Measurements from ENCODE around the gene PRR20D.
"Not testable (repeated sequence)": the region's sequence is repeated elsewhere in the genome, so short reads cannot be mapped to it uniquely, and the experiment has no call there.

DNA sequence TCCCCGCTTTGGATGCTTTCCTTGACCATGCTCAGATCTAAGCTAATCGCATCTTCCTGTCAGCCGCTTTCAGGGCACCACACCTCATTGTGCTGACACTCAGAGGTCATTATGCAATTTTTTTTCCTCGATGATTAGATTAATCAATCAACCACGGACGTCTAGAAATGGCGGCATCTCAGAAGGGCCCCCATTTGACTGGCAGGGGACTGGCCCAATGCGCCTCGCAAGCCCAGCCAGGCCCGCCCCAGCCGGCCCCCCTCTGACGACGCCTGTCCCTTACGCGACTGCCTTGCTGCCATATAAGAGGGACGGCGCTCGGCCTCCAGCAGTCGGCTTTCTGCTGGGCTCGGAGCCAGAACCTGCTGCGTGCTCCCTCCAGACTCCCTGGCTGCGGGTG lies 6.7 kb upstream of the PRR20D start, which contains the start of gene PRR20C:
- TF ChIP-seq, protein P1, sequence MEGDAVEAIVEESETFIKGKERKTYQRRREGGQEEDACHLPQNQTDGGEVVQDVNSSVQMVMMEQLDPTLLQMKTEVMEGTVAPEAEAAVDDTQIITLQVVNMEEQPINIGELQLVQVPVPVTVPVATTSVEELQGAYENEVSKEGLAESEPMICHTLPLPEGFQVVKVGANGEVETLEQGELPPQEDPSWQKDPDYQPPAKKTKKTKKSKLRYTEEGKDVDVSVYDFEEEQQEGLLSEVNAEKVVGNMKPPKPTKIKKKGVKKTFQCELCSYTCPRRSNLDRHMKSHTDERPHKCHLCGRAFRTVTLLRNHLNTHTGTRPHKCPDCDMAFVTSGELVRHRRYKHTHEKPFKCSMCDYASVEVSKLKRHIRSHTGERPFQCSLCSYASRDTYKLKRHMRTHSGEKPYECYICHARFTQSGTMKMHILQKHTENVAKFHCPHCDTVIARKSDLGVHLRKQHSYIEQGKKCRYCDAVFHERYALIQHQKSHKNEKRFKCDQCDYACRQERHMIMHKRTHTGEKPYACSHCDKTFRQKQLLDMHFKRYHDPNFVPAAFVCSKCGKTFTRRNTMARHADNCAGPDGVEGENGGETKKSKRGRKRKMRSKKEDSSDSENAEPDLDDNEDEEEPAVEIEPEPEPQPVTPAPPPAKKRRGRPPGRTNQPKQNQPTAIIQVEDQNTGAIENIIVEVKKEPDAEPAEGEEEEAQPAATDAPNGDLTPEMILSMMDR (IDR thresholded peaks at IDR 0.05) = not testable (repeated sequence)
- not testable (repeated sequence) for TF ChIP-seq EP300, POLR2A, POLR2AphosphoS5 (IDR thresholded peaks at IDR 0.05)
